GM12878 (cell line): ENCODE data around the gene CA9. TPM values are rescaled to one million over a fixed set of nuclear protein-coding genes. Genes with fewer than 3 reads are reported as not detected.
A peak's percentile ranks its signal among the peaks of the same experiment; 100 is the strongest.

Experiments
- ATAC-seq: fragments of 200-7000 bp; cut with Tn5 transposase; 3 replicates; pipeline ENCODE4 v1.9.1; 2020; ENCODE audit warnings: mild to moderate bottlenecking, moderate library complexity
- BruUV-seq: library from RNA; stranded (reverse); fragments of 400-500 nt; replicated peaks from 2 replicates; lab custom pipeline; 2021; lab: Mats Ljungman, UMichigan
- CTCF ChIA-PET: fragments of 300-600 bp; sonication (Branson Sonifier 250); formaldehyde crosslinking; extraction: SDS; loops from one replicate; lab custom pipeline; 2021; ENCODE audit warnings: inconsistent platforms; lab: Yijun Ruan, JAX
- POLR2A ChIA-PET: fragments of 350-600 bp; formaldehyde crosslinking; extraction: SDS; loops from one replicate; lab custom pipeline; 2021; ENCODE audit warnings: inconsistent platforms; lab: Charles Lee
- RAD21 ChIA-PET: fragments of 300-600 bp; sonication (Branson Sonifier 250); formaldehyde crosslinking; loops from one replicate; lab custom pipeline; 2023; ENCODE audit warnings: antibody characterized with exemption; ENCODE audit not compliant: unreplicated experiment; lab: Charles Lee
- SMC1A ChIA-PET: fragments of 300-600 bp; sonication (Branson Sonifier 250); formaldehyde crosslinking; loops from one replicate; lab custom pipeline; 2023; ENCODE audit not compliant: unreplicated experiment, uncharacterized antibody; lab: Charles Lee
- DNase-seq: peaks from one replicate; pipeline ENCODE4 v3.0.0-alpha.2; 2011; ENCODE audit warnings: low read depth, low spot score
- FAIRE-seq: peaks from 3 replicates; lab custom pipeline; 2011; peaks lifted over from hg19 to GRCh38; lab: Jason Lieb, UNC
- H2AFZ ChIP-seq: 2 replicates; pipeline ENCODE4 v1.6.0; 2011; ENCODE audit warnings: low read depth, low read length, control low read depth; ENCODE audit not compliant: control insufficient read depth
- H3K27ac ChIP-seq: 2 replicates; pipeline ENCODE4 v1.5.1; 2011; ENCODE audit warnings: control low read depth; ENCODE audit not compliant: control insufficient read depth, insufficient read depth
- H3K27me3 ChIP-seq, 2 experiments: replicated peaks in 1 of 2; 2 replicates each; pipeline versions ENCODE4 v1.6.0 to v1.6.1; 2011; ENCODE audit warnings: low read length in 1 of 2; ENCODE audit not compliant: control insufficient read depth in 2 of 2, insufficient read depth in 2 of 2
- H3K36me3 ChIP-seq, 2 experiments: 2 replicates each; pipeline ENCODE4 v1.5.1; 2011; ENCODE audit warnings: low read length in 1 of 2; ENCODE audit not compliant: control insufficient read depth in 2 of 2, insufficient read depth in 2 of 2
- H3K4me1 ChIP-seq: 2 replicates; pipeline ENCODE4 v1.6.1; 2011; ENCODE audit warnings: mild to moderate bottlenecking, low read length, moderate library complexity, mixed read lengths; ENCODE audit not compliant: control insufficient read depth, insufficient read depth
- H3K4me2 ChIP-seq: 2 replicates; pipeline ENCODE4 v1.6.0; 2011; ENCODE audit warnings: control low read depth; ENCODE audit not compliant: control insufficient read depth, insufficient read depth
- H3K4me3 ChIP-seq: fragments of 200-600 bp; sonication (generic); 2 replicates; pipeline ENCODE4 v1.5.1; 2016
- H3K79me2 ChIP-seq: 2 replicates; pipeline ENCODE4 v1.6.0; 2011; ENCODE audit warnings: low read length; ENCODE audit not compliant: control insufficient read depth, insufficient read depth
- H3K9ac ChIP-seq: 2 replicates; pipeline ENCODE4 v1.8.0; 2011; ENCODE audit warnings: low read length, control low read depth, mixed read lengths; ENCODE audit not compliant: control insufficient read depth, insufficient read depth
- H3K9me3 ChIP-seq: replicated peaks from 3 replicates; pipeline ENCODE4 v1.5.1; 2011; ENCODE audit warnings: mild to moderate bottlenecking, low read length; ENCODE audit not compliant: control insufficient read depth, insufficient read depth
- H4K20me1 ChIP-seq: 2 replicates; pipeline ENCODE4 v1.6.0; 2011; ENCODE audit not compliant: control insufficient read depth, insufficient read depth
- CBX3 ChIP-seq: fragments of 200-600 bp; sonication (generic); IDR thresholded peaks from 2 replicates; pipeline ENCODE4 v1.6.1; 2016; ENCODE audit warnings: low read depth, borderline replicate concordance
- E4F1 ChIP-seq: fragments of 450-650 bp; IDR thresholded peaks from 2 replicates; pipeline ENCODE4 v1.6.1; 2018; ENCODE audit warnings: borderline replicate concordance, mild to moderate bottlenecking; ENCODE audit not compliant: partially characterized antibody
- EED ChIP-seq: sonication (generic); IDR thresholded peaks from 2 replicates; pipeline ENCODE4 v1.6.1; 2016; ENCODE audit warnings: antibody characterized with exemption, low read depth
- EGR1 ChIP-seq, 2 experiments: IDR thresholded peaks; 1 replicate in 1 of 2; 2 replicates in 1 of 2; pipeline ENCODE4 v1.6.1; 2011 to 2012; ENCODE audit warnings: low read depth in 2 of 2, low read length in 2 of 2, borderline replicate concordance in 1 of 2, mild to moderate bottlenecking in 1 of 2, moderate library complexity in 1 of 2
- EZH2 ChIP-seq: IDR thresholded peaks from 2 replicates; pipeline ENCODE4 v1.6.1; 2012; ENCODE audit warnings: low read depth, mild to moderate bottlenecking, control low read depth, inconsistent platforms, low read length, borderline replicate concordance; ENCODE audit not compliant: control insufficient read depth
- IKZF1 ChIP-seq: fragments of 450-650 bp; conservative IDR thresholded peaks from 2 replicates; pipeline ENCODE4 v1.6.1; 2017; ENCODE audit warnings: antibody characterized with exemption, mild to moderate bottlenecking
- IKZF2 ChIP-seq, 2 experiments: fragments of 450-650 bp; IDR thresholded peaks; 2 replicates each; pipeline ENCODE4 v1.6.1; 2017; ENCODE audit warnings: mild to moderate bottlenecking in 2 of 2, moderate library complexity in 2 of 2
- NRF1 ChIP-seq: conservative IDR thresholded peaks from 2 replicates; pipeline ENCODE4 v1.6.1; 2011; ENCODE audit warnings: mild to moderate bottlenecking, low read depth, low read length, improper control_type of control experiment
- POLR2AphosphoS5 ChIP-seq: IDR thresholded peaks from 2 replicates; pipeline ENCODE4 v1.6.1; 2011; ENCODE audit warnings: mild to moderate bottlenecking, low read length, inconsistent platforms
- RB1 ChIP-seq: fragments of 450-650 bp; formaldehyde crosslinking; IDR thresholded peaks from 2 replicates; pipeline ENCODE4 v1.6.1; 2017; ENCODE audit warnings: mild to moderate bottlenecking, borderline replicate concordance
- RELA ChIP-seq: fragments of 450-650 bp; IDR thresholded peaks from 2 replicates; pipeline ENCODE4 v1.8.0; 2014; ENCODE audit warnings: borderline replicate concordance; ENCODE audit not compliant: partially characterized antibody
- SIN3A ChIP-seq: IDR thresholded peaks from 2 replicates; pipeline ENCODE4 v1.6.1; 2012; ENCODE audit warnings: low read depth, low read length, improper control_type of control experiment
- YY1 ChIP-seq: IDR thresholded peaks from 2 replicates; pipeline ENCODE4 v1.6.1; 2011; ENCODE audit warnings: low read depth, mild to moderate bottlenecking, low read length
- ZNF274 ChIP-seq: IDR thresholded peaks from one replicate; pipeline ENCODE4 v1.8.0; 2011; ENCODE audit not compliant: insufficient read length, insufficient read depth
- WGBS: methylation state at CpG from one replicate; pipeline ENCODE4 v1.1.6; 2016; ENCODE audit warnings: low lambda C conversion rate; ENCODE audit not compliant: insufficient replicate concordance, insufficient coverage; ENCODE audit errors: missing lambda C conversion rate; 5-methylcytosine and 5-hydroxymethylcytosine counted together
- in situ Hi-C: fragments of 300-500 bp; cut with MboI; formaldehyde crosslinking; loops from 9 replicates; pipeline ENCODE4 v1.14.3; 2018; ENCODE audit warnings: mixed read lengths
- intact Hi-C: fragments of 100-400 bp; cut with micrococcal nuclease; formaldehyde crosslinking; loops from one replicate; pipeline ENCODE4 v1.14.2; 2022; ENCODE audit not compliant: unreplicated experiment
- polyA plus RNA-seq, 11 experiments: library from polyadenylated mRNA; depleted of rRNA in 4 of 11; unstranded in 6 of 11; stranded (reverse) in 5 of 11; fragments of >200 nt; fragmentation: Nextera tagmentation in 4 of 11; fragmentation: Illumina TruSeq in 1 of 11; extraction: Ambion mirVana in 4 of 11; extraction: Trizol in 1 of 11; gene quantifications; 1 replicate in 1 of 11; 2 replicates in 10 of 11; pipeline versions ENCODE4 v1.2.1 to v1.2.3, GENCODE V29; 2011 to 2016; ENCODE audit warnings: inconsistent platforms in 2 of 11, missing spikeins in 2 of 11, low read depth in 1 of 11
- total RNA-seq, 4 experiments: library from RNA; depleted of rRNA in 3 of 4; stranded (reverse); fragments of >200 nt in 3 of 4; fragmentation: Illumina TruSeq in 1 of 4; extraction: Trizol in 1 of 4; gene quantifications; 2 replicates each; pipeline versions ENCODE4 v1.2.1 to v1.2.3, GENCODE V29; 2013 to 2021
- TF ChIP-seq, protein P1 (sequence below): fragments of 450-650 bp; IDR thresholded peaks from 2 replicates; pipeline ENCODE4 v1.6.1; 2016; ENCODE audit warnings: mild to moderate bottlenecking, moderate library complexity, borderline replicate concordance

The CA9 gene
- total and polyA plus RNA-seq, 10 of the 15 experiments (the other 5 are each of a cell fraction or from before 2014, with no cell fraction given), result 0.53 to 6.6 (median 1.2) TPM

DNA sequence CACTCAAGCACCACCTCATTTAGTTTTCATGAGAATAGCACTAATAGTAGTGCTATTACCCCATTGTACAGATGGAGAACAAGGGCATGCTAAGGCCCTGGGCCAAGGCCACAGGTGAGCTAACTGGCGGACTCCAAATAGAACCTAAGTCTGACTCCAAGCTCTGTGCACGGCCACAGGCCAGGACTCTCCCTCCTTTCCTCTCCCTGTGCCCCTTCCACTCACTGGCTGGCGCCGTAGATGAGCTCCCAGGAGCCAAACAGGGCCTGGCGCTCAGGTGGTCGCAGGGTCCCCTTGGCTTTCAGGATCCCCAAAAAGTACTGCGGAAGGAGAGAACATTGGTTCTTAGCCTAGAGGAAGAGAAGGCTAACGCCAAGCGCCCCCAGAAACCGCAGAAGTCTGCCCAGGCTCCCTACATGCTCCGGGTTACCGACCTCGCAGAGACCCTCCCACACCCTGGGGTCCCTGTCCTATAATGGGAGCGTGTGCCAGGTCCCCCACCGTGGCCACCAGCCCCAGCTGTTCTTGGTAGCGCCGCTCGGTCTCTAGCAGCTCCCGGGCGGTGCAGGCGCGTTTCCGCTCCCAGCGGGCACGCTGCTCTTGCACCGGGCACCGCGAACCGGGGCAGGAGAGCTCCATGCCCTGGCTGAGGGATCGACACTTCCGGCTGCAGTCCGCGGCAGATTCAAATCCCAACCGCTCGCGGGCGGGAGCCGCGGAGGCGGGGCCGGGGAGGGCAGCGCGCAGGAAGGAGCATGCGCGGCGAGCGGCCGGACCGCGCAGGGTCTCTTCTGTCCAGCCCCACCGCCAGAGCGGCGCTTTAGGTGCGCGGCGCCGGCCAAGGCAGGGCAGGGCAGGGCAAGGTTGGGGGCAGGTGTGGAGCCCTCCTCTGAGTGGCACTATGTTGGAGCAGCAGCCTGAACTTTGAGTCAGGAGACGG, 8.9 kb upstream of the CA9 start, which contains the start of gene ARHGEF39:
Gene ARHGEF39 (minus strand): TSS at position 665 of the 940 bp plus-strand sequence. CDS start 26 bp downstream, at position 639.
- POLR2A ChIA-PET, result interaction anchor here (0.6 to 10.9 kb wide), 13 partner anchors 9 to 592 kb away, joined by 3 to 163 read pairs (median 6); partner anchors contain the start of genes CREB3, GBA2, HINT2 and RGP1
- in situ Hi-C loops, result loop anchor here (5.0 kb wide), 1 partner anchor 58 kb away; no protein-coding TSS in a partner anchor
- FAIRE-seq, result no peak
- TF ChIP-seq CBX3, result no peak
- peak; percentile 56 for TF ChIP-seq NRF1
- peak; percentile 25; the same call in 1 of the 2 replicates for TF ChIP-seq POLR2AphosphoS5
- TF ChIP-seq YY1, result peak; percentile 47; the same call in 1 of the 2 replicates
- TF ChIP-seq E4F1, result peak; percentile 14
- peak; percentile 63 for TF ChIP-seq RB1
- peak in 1 of 2 experiments; percentile 52; a peak in 1 of 4 replicates for TF ChIP-seq IKZF2 (IDR thresholded peaks at IDR 0.05)
- peak; percentile 56 for TF ChIP-seq EED
- TF ChIP-seq RELA, result no peak
- TF ChIP-seq, protein P1, sequence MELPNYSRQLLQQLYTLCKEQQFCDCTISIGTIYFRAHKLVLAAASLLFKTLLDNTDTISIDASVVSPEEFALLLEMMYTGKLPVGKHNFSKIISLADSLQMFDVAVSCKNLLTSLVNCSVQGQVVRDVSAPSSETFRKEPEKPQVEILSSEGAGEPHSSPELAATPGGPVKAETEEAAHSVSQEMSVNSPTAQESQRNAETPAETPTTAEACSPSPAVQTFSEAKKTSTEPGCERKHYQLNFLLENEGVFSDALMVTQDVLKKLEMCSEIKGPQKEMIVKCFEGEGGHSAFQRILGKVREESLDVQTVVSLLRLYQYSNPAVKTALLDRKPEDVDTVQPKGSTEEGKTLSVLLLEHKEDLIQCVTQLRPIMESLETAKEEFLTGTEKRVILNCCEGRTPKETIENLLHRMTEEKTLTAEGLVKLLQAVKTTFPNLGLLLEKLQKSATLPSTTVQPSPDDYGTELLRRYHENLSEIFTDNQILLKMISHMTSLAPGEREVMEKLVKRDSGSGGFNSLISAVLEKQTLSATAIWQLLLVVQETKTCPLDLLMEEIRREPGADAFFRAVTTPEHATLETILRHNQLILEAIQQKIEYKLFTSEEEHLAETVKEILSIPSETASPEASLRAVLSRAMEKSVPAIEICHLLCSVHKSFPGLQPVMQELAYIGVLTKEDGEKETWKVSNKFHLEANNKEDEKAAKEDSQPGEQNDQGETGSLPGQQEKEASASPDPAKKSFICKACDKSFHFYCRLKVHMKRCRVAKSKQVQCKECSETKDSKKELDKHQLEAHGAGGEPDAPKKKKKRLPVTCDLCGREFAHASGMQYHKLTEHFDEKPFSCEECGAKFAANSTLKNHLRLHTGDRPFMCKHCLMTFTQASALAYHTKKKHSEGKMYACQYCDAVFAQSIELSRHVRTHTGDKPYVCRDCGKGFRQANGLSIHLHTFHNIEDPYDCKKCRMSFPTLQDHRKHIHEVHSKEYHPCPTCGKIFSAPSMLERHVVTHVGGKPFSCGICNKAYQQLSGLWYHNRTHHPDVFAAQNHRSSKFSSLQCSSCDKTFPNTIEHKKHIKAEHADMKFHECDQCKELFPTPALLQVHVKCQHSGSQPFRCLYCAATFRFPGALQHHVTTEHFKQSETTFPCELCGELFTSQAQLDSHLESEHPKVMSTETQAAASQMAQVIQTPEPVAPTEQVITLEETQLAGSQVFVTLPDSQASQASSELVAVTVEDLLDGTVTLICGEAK, result peak; percentile 13; the same call in 1 of the 2 replicates
- TF ChIP-seq ZNF274, result no peak
- no peak for TF ChIP-seq EZH2
- TF ChIP-seq SIN3A, result peak; percentile 95
- peak in 1 of 2 experiments; percentile 29; a peak in 1 of 3 replicates for TF ChIP-seq EGR1 (IDR thresholded peaks at IDR 0.05; ENCODE audit: borderline replicate concordance in 1 of 2, low read depth in 2 of 2, low read length in 2 of 2)
- peak; percentile 84 for TF ChIP-seq IKZF1

More for the DNA sequence above, 8.9 kb upstream of the CA9 start, which contains the start of gene ARHGEF39:
- peaks cover 6 to 9% of the 10 kb centered on the region in 2 experiments; a peak in 3 of 4 replicates for H3K36me3 ChIP-seq
- H3K9me3 ChIP-seq, result no peaks in the 10 kb centered on the region
- intact Hi-C loops, result no loop called here
- H3K4me1 ChIP-seq, result peaks cover 33% of the 10 kb centered on the region
- CTCF ChIA-PET, result interaction anchor here (0.5 to 13.5 kb wide), 22 partner anchors 9 to 585 kb away, joined by 3 to 227 read pairs (median 4); partner anchors contain the start of genes CREB3, GBA2, RGP1 and SIT1
- SMC1A ChIA-PET, result interaction anchor here (0.7 to 12.5 kb wide), 22 partner anchors 10 to 217 kb away, joined by 3 to 145 read pairs (median 3); partner anchors contain the start of genes CREB3, HINT2 and TLN1
- H4K20me1 ChIP-seq, result no peaks in the 10 kb centered on the region
- ATAC-seq, result peak; percentile 92
- RAD21 ChIA-PET, result interaction anchor here (0.5 to 9.7 kb wide), 16 partner anchors 11 to 161 kb away, joined by 3 to 95 read pairs (median 4); partner anchors contain the start of genes CREB3, SIT1, TLN1 and TPM2
- H3K4me3 ChIP-seq, result peak within 1 kb of the TSS; percentile 79
- BruUV-seq, result TSS peak; percentile 70
- peak within 1 kb of the TSS; percentile 82 for H3K4me2 ChIP-seq
- H3K27me3 ChIP-seq, result no peaks in the 10 kb centered on the region
- H2AFZ ChIP-seq, result peak within 1 kb of the TSS; percentile 75
- DNase-seq, result no peak
- peak within 1 kb of the TSS; percentile 81 for H3K9ac ChIP-seq
- WGBS, result 6% methylated on average over 56 of the region's 58 CpGs
- peaks cover 29% of the 10 kb centered on the region for H3K79me2 ChIP-seq
- H3K27ac ChIP-seq, result peak within 1 kb of the TSS; percentile 85
